Measurements from ENCODE around the gene TBC1D3B.
"Not testable (repeated sequence)": the region's sequence is repeated elsewhere in the genome, so short reads cannot be mapped to it uniquely, and the experiment has no call there.

Gene TBC1D3B

GRCh38 chr17:36181446-36182175 is 5.2 kb upstream of the TBC1D3B start:
- not testable (repeated sequence) for DNase-seq (ENCODE audit: low read depth)

- not testable (repeated sequence) for DNase-seq (ENCODE audit: low read depth)
Measured at GRCh38 chr17:36168836-36169235, 7.6 kb downstream of the TBC1D3B start.

- no peak for DNase-seq (ENCODE audit: low read depth)
Measured at GRCh38 chr17:36153895-36154610, 22.4 kb downstream of the TBC1D3B start.

- no peak for DNase-seq (ENCODE audit: low read depth)
Measured at GRCh38 chr17:36152639-36153120, 23.8 kb downstream of the TBC1D3B start.

- DNase-seq (ENCODE audit: low read depth) = no peak
Measured at GRCh38 chr17:36151891-36152638, 24.4 kb downstream of the TBC1D3B start.

GRCh38 chr17:36149296-36149820 is 27.1 kb downstream of the TBC1D3B start:
- DNase-seq (ENCODE audit: low read depth) = no peak

- DNase-seq (ENCODE audit: low read depth) = peak; percentile 25
Measured at GRCh38 chr17:36148559-36149295, 27.7 kb downstream of the TBC1D3B start.

- no peak for DNase-seq (ENCODE audit: low read depth)
Measured at GRCh38 chr17:36147601-36148000, 28.8 kb downstream of the TBC1D3B start.

GRCh38 chr17:36144981-36145729 is 31.3 kb downstream of the TBC1D3B start:
- no peak for DNase-seq (ENCODE audit: low read depth)

- DNase-seq (ENCODE audit: low read depth) = no peak
Measured at GRCh38 chr17:36144014-36144413, 32.4 kb downstream of the TBC1D3B start.

GRCh38 chr17:36142806-36143205 is 33.6 kb downstream of the TBC1D3B start:
- no peak for DNase-seq (ENCODE audit: low read depth)

GRCh38 chr17:36142235-36142634 is 34.2 kb downstream of the TBC1D3B start:
- no peak for DNase-seq (ENCODE audit: low read depth)

- no peak for DNase-seq (ENCODE audit: low read depth)
Measured at GRCh38 chr17:36136439-36136838, 40.0 kb downstream of the TBC1D3B start.

GRCh38 chr17:36136036-36136435 is 40.4 kb downstream of the TBC1D3B start:
- DNase-seq (ENCODE audit: low read depth) = no peak

GRCh38 chr17:36135465-36135864 is 41.0 kb downstream of the TBC1D3B start:
- no peak for DNase-seq (ENCODE audit: low read depth)

- DNase-seq (ENCODE audit: low read depth) = no peak
Measured at GRCh38 chr17:36133602-36134236, 42.7 kb downstream of the TBC1D3B start.

GRCh38 chr17:36132421-36132831 is 44.0 kb downstream of the TBC1D3B start:
- DNase-seq (ENCODE audit: low read depth) = no peak

- no peak for DNase-seq (ENCODE audit: low read depth)
Measured at GRCh38 chr17:36131931-36132330, 44.5 kb downstream of the TBC1D3B start.

GRCh38 chr17:36131421-36131820 is 45.0 kb downstream of the TBC1D3B start:
- DNase-seq (ENCODE audit: low read depth) = no peak

GRCh38 chr17:36130346-36130745 is 46.1 kb downstream of the TBC1D3B start:
- DNase-seq (ENCODE audit: low read depth) = no peak

Data from HS-5 (cell line).